ENCODE data around the gene LY86. TPM values are rescaled to one million over a fixed set of nuclear protein-coding genes. Genes with fewer than 3 reads are reported as not detected.

LY86 gene
- polyA plus RNA-seq, 1 of the 3 experiments (the other 2 are of a cell fraction) = not detected

- TF ChIP-seq REST (IDR thresholded peaks at IDR 0.05; ENCODE audit: low read depth, low read length) (no peak), RCOR1 (IDR thresholded peaks at IDR 0.05; ENCODE audit: low read length) (no peak), USF1 (IDR thresholded peaks at IDR 0.05; ENCODE audit: borderline replicate concordance, low read depth) (no peak), RXRA (IDR thresholded peaks at IDR 0.05; ENCODE audit: borderline replicate concordance, low read depth) (no peak), MEF2A (IDR thresholded peaks at IDR 0.05; ENCODE audit: borderline replicate concordance, low read depth) (no peak), TAF1 (IDR thresholded peaks at IDR 0.05; ENCODE audit: borderline replicate concordance, low read depth, low read length) (no peak), JUND (IDR thresholded peaks at IDR 0.05) (no peak), MXI1 (IDR thresholded peaks at IDR 0.05; ENCODE audit: low read depth, low read length) (no peak), SMC3 (IDR thresholded peaks at IDR 0.05; ENCODE audit: low read depth, low read length) (no peak)
These were observed 49.5 kb upstream of the LY86 start (continued) for GRCh38 chr6:6539036-6539435.

GRCh38 chr6:6542357-6542756 lies 46.2 kb upstream of the LY86 start:
- Histone ChIP-seq H3K4me2 (no peak overlapping the region), H3F3A (replicated peaks; ENCODE audit: insufficient read depth) (no peaks in the 10 kb centered on the region), H3K4me1 (ENCODE audit: control insufficient read depth in 1 of 2, insufficient read depth in 2 of 2, low read depth in 1 of 2, low read length in 1 of 2) (peaks cover 0 to 2% of the 10 kb centered on the region in 2 experiments; a peak in 2 of 4 replicates), H3K9me2 (no peaks in the 10 kb centered on the region), H3K9me3 (no peaks in the 10 kb centered on the region), H3K9ac (no peak overlapping the region), H3K27me3 (ENCODE audit: insufficient read depth) (no peaks in the 10 kb centered on the region; the same call in 1 of the 2 replicates), H3K27ac (ENCODE audit: low read depth in 2 of 2, low read length in 1 of 2) (no peak overlapping the region), H3K4me3 (ENCODE audit: low read depth in 2 of 2, low read length in 1 of 2) (no peak overlapping the region), H4K20me1 (ENCODE audit: insufficient read depth) (no peaks in the 10 kb centered on the region), H3K36me3 (replicated peaks in 1 of 2; ENCODE audit: control insufficient read depth in 1 of 2, insufficient read depth in 2 of 2, low read length in 1 of 2) (no peaks in the 10 kb centered on the region), H2AFZ (ENCODE audit: low read depth) (no peak overlapping the region), H3K79me2 (ENCODE audit: insufficient read depth) (no peaks in the 10 kb centered on the region)
- CTCF ChIA-PET = no interaction called here
- WGBS (ENCODE audit: low lambda C conversion rate) = 0% methylated on average over 2 of the region's 2 CpGs
- TF ChIP-seq FOXM1 (IDR thresholded peaks at IDR 0.05; ENCODE audit: low read depth) (no peak), IRF3 (IDR thresholded peaks at IDR 0.05; ENCODE audit: low read depth, low read length) (no peak), SIN3A (IDR thresholded peaks at IDR 0.05; ENCODE audit: borderline replicate concordance, low read depth, low read length) (no peak), NRF1 (IDR thresholded peaks at IDR 0.05; ENCODE audit: low read depth, low read length) (no peak), GATA2 (CRISPR knock-in tag; IDR thresholded peaks at IDR 0.05) (no peak), TEAD4 (IDR thresholded peaks at IDR 0.05; ENCODE audit: borderline replicate concordance, insufficient read depth) (no peak), RFX5 (IDR thresholded peaks at IDR 0.05; ENCODE audit: low read length) (no peak), EP300 (IDR thresholded peaks at IDR 0.05; ENCODE audit: borderline replicate concordance in 1 of 2, low read depth in 1 of 2, low read length in 1 of 2) (no peak), ELF1 (IDR thresholded peaks at IDR 0.05) (no peak), MAX (IDR thresholded peaks at IDR 0.05; ENCODE audit: low read depth) (no peak), JUND (IDR thresholded peaks at IDR 0.05) (no peak), CHD2 (IDR thresholded peaks at IDR 0.05; ENCODE audit: low read length, partially characterized antibody) (no peak), USF1 (IDR thresholded peaks at IDR 0.05; ENCODE audit: borderline replicate concordance, low read depth) (no peak), GABPA (IDR thresholded peaks at IDR 0.05; ENCODE audit: low read depth) (no peak), POLR2AphosphoS5 (IDR thresholded peaks at IDR 0.05; ENCODE audit: low read depth, low read length) (no peak), MEF2A (IDR thresholded peaks at IDR 0.05; ENCODE audit: borderline replicate concordance, low read depth) (no peak), EZH2phosphoT487 (IDR thresholded peaks at IDR 0.05; ENCODE audit: borderline replicate concordance, low read depth) (no peak), RAD21 (IDR thresholded peaks at IDR 0.05; ENCODE audit: low read length) (no peak), RCOR1 (IDR thresholded peaks at IDR 0.05; ENCODE audit: low read length) (no peak)
- no peak for DNase-seq
- POLR2A ChIA-PET = no interaction called here
